ENCODE measurements around the gene GNB1L. TPM values are rescaled to one million over a fixed set of nuclear protein-coding genes. Genes with fewer than 3 reads are reported as not detected.
A peak's percentile ranks its signal among the peaks of the same experiment; 100 is the strongest.

Gene GNB1L
- total and polyA plus RNA-seq, 10 of the 15 experiments (the other 5 are each of a cell fraction or from before 2014, with no cell fraction given), result 0.21 to 19.4 (median 6.8) TPM

- intact Hi-C loops (cut with micrococcal nuclease; ENCODE audit: unreplicated experiment) (no loop called here), in situ Hi-C loops (cut with MboI) (no loop called here)
- FAIRE-seq (no peak), DNase-seq (ENCODE audit: low read depth, low spot score) (no peak), ATAC-seq (no peak)
- TF ChIP-seq CTCF (IDR thresholded peaks at IDR 0.05 in 2 of 3, conservative IDR thresholded peaks at IDR 0.05 in 1 of 3; ENCODE audit: control insufficient read depth in 2 of 3, extremely low read depth in 1 of 3, insufficient read depth in 1 of 3, low read depth in 3 of 3, low read length in 3 of 3), result 0 out of 6 replicates have a peak, but pooled peaks of 1 of the 3 experiments have one; percentile 6
- TF ChIP-seq CBX5 (IDR thresholded peaks at IDR 0.05; ENCODE audit: low read depth), result no peak
- Histone ChIP-seq H3K36me3 (ENCODE audit: control insufficient read depth in 2 of 2, insufficient read depth in 2 of 2, low read length in 1 of 2) (no peaks in the 10 kb centered on the region), H3K4me1 (ENCODE audit: control insufficient read depth, insufficient read depth, low read length) (peaks cover 6% of the 10 kb centered on the region), H3K4me3 (no peak overlapping the region), H3K79me2 (ENCODE audit: control insufficient read depth, insufficient read depth, low read length) (no peaks in the 10 kb centered on the region), H3K9ac (ENCODE audit: control insufficient read depth, insufficient read depth, low read length) (no peak overlapping the region), H3K4me2 (ENCODE audit: control insufficient read depth, insufficient read depth) (no peak overlapping the region), H4K20me1 (ENCODE audit: control insufficient read depth, insufficient read depth) (peaks cover 4% of the 10 kb centered on the region), H3K9me3 (replicated peaks; ENCODE audit: control insufficient read depth, insufficient read depth, low read length) (no peaks in the 10 kb centered on the region), H3K27me3 (replicated peaks in 1 of 2; ENCODE audit: control insufficient read depth in 2 of 2, insufficient read depth in 2 of 2, low read length in 1 of 2) (peaks cover 16 to 25% of the 10 kb centered on the region in 2 experiments), H2AFZ (ENCODE audit: control insufficient read depth, low read depth, low read length) (no peak overlapping the region), H3K27ac (ENCODE audit: control insufficient read depth, insufficient read depth) (no peak overlapping the region)
- RAD21 ChIA-PET (ENCODE audit: unreplicated experiment), result no interaction called here
- no TSS peak for BruUV-seq (replicated peaks)
- POLR2A ChIA-PET, result no interaction called here
- WGBS (ENCODE audit: insufficient coverage, insufficient replicate concordance, low lambda C conversion rate, missing lambda C conversion rate), result 36% methylated on average over 10 of the region's 10 CpGs
- SMC1A ChIA-PET (ENCODE audit: uncharacterized antibody, unreplicated experiment), result no interaction called here
- CTCF ChIA-PET, result no interaction called here
These were observed 101.4 kb downstream of the GNB1L start for GRCh38 chr22:19753090-19753842.

All from GM12878 (cell line).